Right kidney (tissue), 1 donor: ENCODE measurements around the gene PTPN14.

Experiments
- DNase-seq: peaks from one replicate; pipeline ENCODE4 v3.0.0-alpha.2; 2016

The PTPN14 gene

GRCh38 chr1:214476229-214476985, 75.0 kb downstream of the PTPN14 start:
- no peak for DNase-seq

- no peak for DNase-seq
Observed at GRCh38 chr1:214475746-214476145, 75.7 kb downstream of the PTPN14 start.

- no peak for DNase-seq
Observed at GRCh38 chr1:214475331-214475730, 76.1 kb downstream of the PTPN14 start.

GRCh38 chr1:214474467-214474866, 76.9 kb downstream of the PTPN14 start:
- no peak for DNase-seq

GRCh38 chr1:214473862-214474261, 77.5 kb downstream of the PTPN14 start:
- no peak for DNase-seq

GRCh38 chr1:214473387-214473786, 78.0 kb downstream of the PTPN14 start:
- DNase-seq: no peak

GRCh38 chr1:214472364-214472763, 79.0 kb downstream of the PTPN14 start:
- no peak for DNase-seq

- DNase-seq: no peak
Observed at GRCh38 chr1:214471458-214471857, 79.9 kb downstream of the PTPN14 start.

GRCh38 chr1:214470132-214470531, 81.3 kb downstream of the PTPN14 start:
- DNase-seq: no peak

- DNase-seq: no peak
Observed at GRCh38 chr1:214469290-214469689, 82.1 kb downstream of the PTPN14 start.

- no peak for DNase-seq
Observed at GRCh38 chr1:214467078-214467585, 84.3 kb downstream of the PTPN14 start.

GRCh38 chr1:214466403-214467077, 84.9 kb downstream of the PTPN14 start:
- no peak for DNase-seq

GRCh38 chr1:214464445-214465287, 86.7 kb downstream of the PTPN14 start:
- DNase-seq: no peak

GRCh38 chr1:214463596-214463995, 87.8 kb downstream of the PTPN14 start:
- no peak for DNase-seq

- no peak for DNase-seq
Observed at GRCh38 chr1:214462882-214463281, 88.5 kb downstream of the PTPN14 start.

GRCh38 chr1:214461305-214461704, 90.1 kb downstream of the PTPN14 start:
- DNase-seq: no peak

GRCh38 chr1:214460304-214460916, 91.0 kb downstream of the PTPN14 start:
- no peak for DNase-seq

GRCh38 chr1:214459895-214460294, 91.5 kb downstream of the PTPN14 start:
- DNase-seq: no peak

- DNase-seq: no peak
Observed at GRCh38 chr1:214458541-214458940, 92.9 kb downstream of the PTPN14 start.

- DNase-seq: no peak
Observed at GRCh38 chr1:214455971-214456867, 95.2 kb downstream of the PTPN14 start.

GRCh38 chr1:214455479-214455878, 95.9 kb downstream of the PTPN14 start:
- no peak for DNase-seq
